ENCODE data around the gene HIGD1C. TPM values are rescaled to one million over a fixed set of nuclear protein-coding genes. Genes with fewer than 3 reads are reported as not detected.

Gene HIGD1C
- total and polyA plus RNA-seq, 2 experiments from 2014 or later = not detected

DNA sequence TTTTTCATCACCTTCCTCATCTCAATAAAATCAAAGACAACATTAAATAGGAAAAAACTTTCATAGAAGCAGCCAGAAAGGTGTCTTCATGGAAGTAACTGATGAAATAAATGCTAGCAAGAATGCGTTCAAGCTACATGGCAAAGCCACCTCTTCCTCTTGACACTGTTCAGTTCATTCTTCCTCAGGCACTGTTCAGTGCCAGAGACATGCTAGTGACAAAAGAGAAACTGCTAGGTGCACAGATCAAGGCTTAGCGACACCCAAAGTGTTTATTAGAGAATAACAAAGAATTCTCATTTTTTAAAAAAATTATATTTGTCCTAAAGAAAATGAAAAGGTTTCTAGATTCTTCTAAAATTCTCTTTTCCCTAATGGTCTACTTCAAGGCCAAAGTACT lies 66.6 kb downstream of the HIGD1C start:
- peaks cover 2% of the 10 kb centered on the region; the same call in 1 of the 3 replicates for H3K4me1 Mint-ChIP-seq
- H3K4me3 Mint-ChIP-seq = no peak overlapping the region
- no peaks in the 10 kb centered on the region for H3K36me3 Mint-ChIP-seq (ENCODE audit: low read depth)
- H3K27me3 ChIP-seq (ENCODE audit: insufficient read depth) = no peaks in the 10 kb centered on the region
- no peaks in the 10 kb centered on the region for H3K9me2 ChIP-seq (ENCODE audit: insufficient read depth)
- no peaks in the 10 kb centered on the region for H3F3A ChIP-seq (replicated peaks; ENCODE audit: low read depth)
- H3K9me3 Mint-ChIP-seq = no peaks in the 10 kb centered on the region
- ATAC-seq (no peak), DNase-seq (ENCODE audit: low spot score) (no peak)
- peaks cover 3% of the 10 kb centered on the region; the same call in 1 of the 2 replicates for H4K20me1 ChIP-seq (replicated peaks; ENCODE audit: insufficient read depth)
- H3K79me2 ChIP-seq (replicated peaks; ENCODE audit: insufficient read depth) = peaks cover 98% of the 10 kb centered on the region
- H3K4me1 ChIP-seq (ENCODE audit: insufficient read depth) = no peaks in the 10 kb centered on the region; the same call in 1 of the 2 replicates
- TF ChIP-seq, protein P1, sequence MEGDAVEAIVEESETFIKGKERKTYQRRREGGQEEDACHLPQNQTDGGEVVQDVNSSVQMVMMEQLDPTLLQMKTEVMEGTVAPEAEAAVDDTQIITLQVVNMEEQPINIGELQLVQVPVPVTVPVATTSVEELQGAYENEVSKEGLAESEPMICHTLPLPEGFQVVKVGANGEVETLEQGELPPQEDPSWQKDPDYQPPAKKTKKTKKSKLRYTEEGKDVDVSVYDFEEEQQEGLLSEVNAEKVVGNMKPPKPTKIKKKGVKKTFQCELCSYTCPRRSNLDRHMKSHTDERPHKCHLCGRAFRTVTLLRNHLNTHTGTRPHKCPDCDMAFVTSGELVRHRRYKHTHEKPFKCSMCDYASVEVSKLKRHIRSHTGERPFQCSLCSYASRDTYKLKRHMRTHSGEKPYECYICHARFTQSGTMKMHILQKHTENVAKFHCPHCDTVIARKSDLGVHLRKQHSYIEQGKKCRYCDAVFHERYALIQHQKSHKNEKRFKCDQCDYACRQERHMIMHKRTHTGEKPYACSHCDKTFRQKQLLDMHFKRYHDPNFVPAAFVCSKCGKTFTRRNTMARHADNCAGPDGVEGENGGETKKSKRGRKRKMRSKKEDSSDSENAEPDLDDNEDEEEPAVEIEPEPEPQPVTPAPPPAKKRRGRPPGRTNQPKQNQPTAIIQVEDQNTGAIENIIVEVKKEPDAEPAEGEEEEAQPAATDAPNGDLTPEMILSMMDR (conservative IDR thresholded peaks at IDR 0.05; ENCODE audit: low read depth in 2 of 2) = no peak
- no peak for TF ChIP-seq EZH2phosphoT487 (IDR thresholded peaks at IDR 0.05; ENCODE audit: unreplicated experiment)
- no peak overlapping the region for H3K4me2 ChIP-seq
- no peak overlapping the region for H3K4me3 ChIP-seq
- no peak overlapping the region for H2AFZ ChIP-seq
- H3K27ac ChIP-seq (ENCODE audit: low read depth) = no peak overlapping the region
- no peaks in the 10 kb centered on the region for H3K36me3 ChIP-seq (ENCODE audit: insufficient read depth)
- H3K27ac Mint-ChIP-seq = no peak overlapping the region
- H3K27me3 Mint-ChIP-seq (ENCODE audit: insufficient read depth, low read depth, poor library complexity) = no peaks in the 10 kb centered on the region

DNA sequence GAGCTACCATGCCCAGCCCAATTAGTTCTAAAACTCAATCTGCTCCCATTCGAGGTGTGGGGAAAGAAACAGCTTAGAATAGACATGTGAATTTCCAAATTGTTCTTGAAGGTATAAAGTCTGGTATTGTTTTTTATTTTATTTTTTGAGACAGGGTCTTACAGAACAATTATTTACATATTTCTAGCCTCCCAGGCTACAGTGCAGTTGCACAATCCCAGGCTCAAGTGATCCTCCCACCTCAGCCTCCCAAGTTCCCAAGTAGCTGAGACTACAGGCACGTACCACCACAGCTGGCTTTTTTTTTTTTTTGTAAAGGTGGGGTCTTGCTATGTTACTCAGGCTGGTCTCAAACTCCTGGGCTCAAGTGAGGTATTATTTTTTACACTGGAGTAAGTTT lies 67.6 kb downstream of the HIGD1C start:
- no peak for ATAC-seq
- H3K27ac ChIP-seq (ENCODE audit: low read depth) = no peak overlapping the region
- H3K36me3 ChIP-seq (ENCODE audit: insufficient read depth) = no peaks in the 10 kb centered on the region
- no peak overlapping the region for H2AFZ ChIP-seq
- H3K4me2 ChIP-seq = no peak overlapping the region
- peaks cover 10% of the 10 kb centered on the region; the same call in 1 of the 2 replicates for H3K4me1 ChIP-seq (ENCODE audit: insufficient read depth)
- no peaks in the 10 kb centered on the region for H3K27me3 ChIP-seq (ENCODE audit: insufficient read depth)
- H4K20me1 ChIP-seq (replicated peaks; ENCODE audit: insufficient read depth) = peaks cover 3% of the 10 kb centered on the region; the same call in 1 of the 2 replicates
- peaks cover 100% of the 10 kb centered on the region for H3K79me2 ChIP-seq (replicated peaks; ENCODE audit: insufficient read depth)
- H3K4me1 Mint-ChIP-seq = peaks cover 12% of the 10 kb centered on the region
- H3F3A ChIP-seq (replicated peaks; ENCODE audit: low read depth) = no peaks in the 10 kb centered on the region
- no peak overlapping the region for H3K27ac Mint-ChIP-seq
- H3K4me3 Mint-ChIP-seq = no peak overlapping the region
- no peak for DNase-seq (ENCODE audit: low spot score)
- no peak overlapping the region for H3K4me3 ChIP-seq
- no peaks in the 10 kb centered on the region for H3K9me2 ChIP-seq (ENCODE audit: insufficient read depth)
- peaks cover 2% of the 10 kb centered on the region for H3K27me3 Mint-ChIP-seq (ENCODE audit: insufficient read depth, low read depth, poor library complexity)
- no peaks in the 10 kb centered on the region for H3K36me3 Mint-ChIP-seq (ENCODE audit: low read depth)
- H3K9me3 Mint-ChIP-seq = no peaks in the 10 kb centered on the region
- no peak for TF ChIP-seq CREB1 (CRISPR knock-in tag; IDR thresholded peaks at IDR 0.05; ENCODE audit: low read depth)
- no peak for TF ChIP-seq EZH2phosphoT487 (IDR thresholded peaks at IDR 0.05; ENCODE audit: unreplicated experiment)
- no peak for TF ChIP-seq STAT1 (IDR thresholded peaks at IDR 0.05; ENCODE audit: unreplicated experiment)
- no peak for TF ChIP-seq ZNF114 (CRISPR knock-in tag; IDR thresholded peaks at IDR 0.05)
- TF ChIP-seq POLR2AphosphoS5 (IDR thresholded peaks at IDR 0.05; ENCODE audit: low read depth) = no peak
- TF ChIP-seq, protein P2, sequence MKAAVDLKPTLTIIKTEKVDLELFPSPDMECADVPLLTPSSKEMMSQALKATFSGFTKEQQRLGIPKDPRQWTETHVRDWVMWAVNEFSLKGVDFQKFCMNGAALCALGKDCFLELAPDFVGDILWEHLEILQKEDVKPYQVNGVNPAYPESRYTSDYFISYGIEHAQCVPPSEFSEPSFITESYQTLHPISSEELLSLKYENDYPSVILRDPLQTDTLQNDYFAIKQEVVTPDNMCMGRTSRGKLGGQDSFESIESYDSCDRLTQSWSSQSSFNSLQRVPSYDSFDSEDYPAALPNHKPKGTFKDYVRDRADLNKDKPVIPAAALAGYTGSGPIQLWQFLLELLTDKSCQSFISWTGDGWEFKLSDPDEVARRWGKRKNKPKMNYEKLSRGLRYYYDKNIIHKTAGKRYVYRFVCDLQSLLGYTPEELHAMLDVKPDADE (IDR thresholded peaks at IDR 0.05) = no peak
- TF ChIP-seq JUNB (IDR thresholded peaks at IDR 0.05; ENCODE audit: unreplicated experiment) = no peak
- TF ChIP-seq EZH2 (IDR thresholded peaks at IDR 0.05; ENCODE audit: low read depth, unreplicated experiment) = no peak
- TF ChIP-seq ZNF331 (CRISPR knock-in tag; IDR thresholded peaks at IDR 0.05; ENCODE audit: low read depth) = no peak
- TF ChIP-seq NANOG (IDR thresholded peaks at IDR 0.05; ENCODE audit: borderline replicate concordance) = no peak
- TF ChIP-seq, protein P1 (conservative IDR thresholded peaks at IDR 0.05; ENCODE audit: low read depth in 2 of 2) = no peak
- no peak for TF ChIP-seq REST (IDR thresholded peaks at IDR 0.05; ENCODE audit: unreplicated experiment)
